Subcutaneous adipose tissue (tissue), 4 donors: ENCODE results near the gene POU6F2. TPM values are rescaled to one million over a fixed set of nuclear protein-coding genes. Genes with fewer than 3 reads are reported as not detected.

Source experiments
- small RNA-seq: library from RNA; depleted of rRNA; stranded (forward); fragments of <200 nt; gene quantifications from one replicate; pipeline ENCODE3, GENCODE V24; 2016
- total RNA-seq, 4 donors: library from RNA; depleted of rRNA; stranded (reverse); fragments of >200 nt; gene quantifications; one replicate each; pipeline ENCODE4 v1.1.0, GENCODE V29; 2016
- TF ChIP-seq, protein P1 (sequence below): fragments of 450-650 bp; IDR thresholded peaks from one replicate; pipeline ENCODE4 v1.5.1; 2016; ENCODE audit warnings: low read depth, mild to moderate bottlenecking, control low read depth, antibody characterized with exemption, moderate library complexity

The POU6F2 gene
- total RNA-seq, 4 donors from 2014 or later = not detected

DNA sequence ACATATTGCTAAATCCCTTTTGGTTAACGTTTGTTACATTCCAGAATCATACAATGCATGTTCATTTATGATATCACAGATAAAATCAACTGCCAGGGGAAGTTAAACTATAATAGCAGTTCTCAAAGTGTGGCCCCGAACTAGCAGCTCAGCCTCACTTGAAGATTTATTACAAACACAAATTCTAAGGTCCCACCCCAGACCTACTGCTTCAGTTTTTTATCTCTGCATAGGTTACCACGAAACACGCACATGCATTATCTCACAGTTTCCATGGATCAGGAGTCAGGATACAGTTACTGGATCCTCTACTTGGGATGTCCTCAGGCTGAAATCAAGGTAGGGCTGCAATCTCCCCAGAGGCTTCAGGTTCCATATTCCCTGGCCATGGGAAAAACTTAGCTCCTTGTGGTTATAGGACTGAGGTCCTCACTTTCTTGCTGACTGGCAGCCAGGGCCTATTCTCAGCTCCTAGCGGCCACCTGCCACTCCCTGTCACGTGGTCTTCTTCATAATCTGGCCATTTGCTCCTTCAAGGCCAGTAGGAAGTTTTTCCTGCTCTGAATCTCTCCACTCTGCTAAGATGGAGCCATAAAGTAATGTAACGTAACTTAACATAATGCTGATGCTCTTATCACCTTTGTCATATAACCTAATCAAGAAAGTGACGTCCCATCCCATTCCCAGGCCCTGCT, 538.0 kb downstream of the POU6F2 start:
- TF ChIP-seq, protein P1, sequence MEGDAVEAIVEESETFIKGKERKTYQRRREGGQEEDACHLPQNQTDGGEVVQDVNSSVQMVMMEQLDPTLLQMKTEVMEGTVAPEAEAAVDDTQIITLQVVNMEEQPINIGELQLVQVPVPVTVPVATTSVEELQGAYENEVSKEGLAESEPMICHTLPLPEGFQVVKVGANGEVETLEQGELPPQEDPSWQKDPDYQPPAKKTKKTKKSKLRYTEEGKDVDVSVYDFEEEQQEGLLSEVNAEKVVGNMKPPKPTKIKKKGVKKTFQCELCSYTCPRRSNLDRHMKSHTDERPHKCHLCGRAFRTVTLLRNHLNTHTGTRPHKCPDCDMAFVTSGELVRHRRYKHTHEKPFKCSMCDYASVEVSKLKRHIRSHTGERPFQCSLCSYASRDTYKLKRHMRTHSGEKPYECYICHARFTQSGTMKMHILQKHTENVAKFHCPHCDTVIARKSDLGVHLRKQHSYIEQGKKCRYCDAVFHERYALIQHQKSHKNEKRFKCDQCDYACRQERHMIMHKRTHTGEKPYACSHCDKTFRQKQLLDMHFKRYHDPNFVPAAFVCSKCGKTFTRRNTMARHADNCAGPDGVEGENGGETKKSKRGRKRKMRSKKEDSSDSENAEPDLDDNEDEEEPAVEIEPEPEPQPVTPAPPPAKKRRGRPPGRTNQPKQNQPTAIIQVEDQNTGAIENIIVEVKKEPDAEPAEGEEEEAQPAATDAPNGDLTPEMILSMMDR = no peak

GRCh38 chr7:39516498-39516897, 538.8 kb downstream of the POU6F2 start:
- TF ChIP-seq, protein P1 = no peak

- TF ChIP-seq, protein P1 = no peak
Observed at GRCh38 chr7:39517240-39517639, 539.5 kb downstream of the POU6F2 start.

Small RNA genes within 50 kb of the gene (small RNA-seq; reads per million reads assigned to genes)
- gene SNORA20B = not detected

Other genes with a start within 250 kb of the POU6F2 start
- gene VPS41, start 68.7 kb upstream of the POU6F2 start, total RNA-seq = 10 to 100 TPM; 41.9 to 61.8 (median 55.0) TPM